GM19099 (cell line): ENCODE data around the gene RPP30.

ENCODE experiments used
- POLR2A ChIP-seq: IDR thresholded peaks from 3 replicates; pipeline ENCODE4 v1.6.1; 2011; ENCODE audit warnings: low read depth; ENCODE audit not compliant: insufficient read length; ENCODE audit errors: extremely low read depth

Gene RPP30

GRCh38 chr10:90944749-90945148 lies 73.0 kb downstream of the RPP30 start:
- no peak for TF ChIP-seq POLR2A

- no peak for TF ChIP-seq POLR2A
These were observed 73.8 kb downstream of the RPP30 start for GRCh38 chr10:90945491-90946070.

GRCh38 chr10:90947030-90947960 lies 75.5 kb downstream of the RPP30 start:
- TF ChIP-seq POLR2A, result no peak
